H9 (cell line): Measurements from ENCODE around the gene DHRS4L2. TPM values are rescaled to one million over a fixed set of nuclear protein-coding genes. Genes with fewer than 3 reads are reported as not detected.
"Not testable (repeated sequence)": the region's sequence is repeated elsewhere in the genome, so short reads cannot be mapped to it uniquely, and the experiment has no call there.

ENCODE experiments used
- DNase-seq: peaks from one replicate; pipeline ENCODE4 v3.0.0-alpha.2; 2017
- H2AFZ ChIP-seq: one replicate; pipeline ENCODE4 v1.6.1; 2013; ENCODE audit warnings: mild to moderate bottlenecking, low read length, control low read depth, moderate library complexity
- H2AK5ac ChIP-seq: 2 replicates; pipeline ENCODE4 v1.6.1; 2013; ENCODE audit warnings: low read length, control low read depth, mixed read lengths; ENCODE audit not compliant: insufficient read length
- H2BK120ac ChIP-seq: one replicate; pipeline ENCODE4 v1.6.1; 2013; ENCODE audit warnings: low read depth, mild to moderate bottlenecking, low read length, control low read depth, inconsistent platforms; ENCODE audit not compliant: poor library complexity, severe bottlenecking
- H2BK12ac ChIP-seq: 2 replicates; pipeline ENCODE4 v1.6.1; 2013; ENCODE audit warnings: low read length, control low read depth, mixed read lengths, low read depth; ENCODE audit not compliant: insufficient read length
- H2BK15ac ChIP-seq: 2 replicates; pipeline ENCODE4 v1.6.1; 2013; ENCODE audit warnings: low read depth, low read length, control low read depth
- H2BK20ac ChIP-seq: one replicate; pipeline ENCODE4 v1.6.1; 2013; ENCODE audit warnings: low read depth, mild to moderate bottlenecking, low read length, control low read depth, inconsistent platforms; ENCODE audit not compliant: poor library complexity, severe bottlenecking
- H2BK5ac ChIP-seq: 2 replicates; pipeline ENCODE4 v1.6.1; 2013; ENCODE audit warnings: low read length, control low read depth, mixed read lengths; ENCODE audit not compliant: insufficient read length
- H3K14ac ChIP-seq: 2 replicates; pipeline ENCODE4 v1.6.1; 2013; ENCODE audit warnings: low read length, control low read depth; ENCODE audit not compliant: insufficient read depth
- H3K18ac ChIP-seq: 2 replicates; pipeline ENCODE4 v1.6.1; 2013; ENCODE audit warnings: low read depth, mild to moderate bottlenecking, mixed read lengths, low read length, control low read depth; ENCODE audit not compliant: insufficient read length
- H3K23ac ChIP-seq: 2 replicates; pipeline ENCODE4 v1.6.1; 2013; ENCODE audit warnings: low read length, control low read depth, mixed read lengths, low read depth; ENCODE audit not compliant: insufficient read length
- H3K23me2 ChIP-seq: 2 replicates; pipeline ENCODE4 v1.6.1; 2013; ENCODE audit warnings: low read depth, mild to moderate bottlenecking, mixed read lengths, low read length, control low read depth; ENCODE audit not compliant: insufficient read length, poor library complexity, severe bottlenecking
- H3K27ac ChIP-seq: 2 replicates; pipeline ENCODE4 v1.5.1; 2013; ENCODE audit warnings: low read length, control low read depth, mixed read lengths, low read depth; ENCODE audit not compliant: insufficient read length
- H3K27me3 ChIP-seq: 2 replicates; pipeline ENCODE4 v1.6.1; 2013; ENCODE audit warnings: low read length, control low read depth, inconsistent platforms; ENCODE audit not compliant: insufficient read depth
- H3K4ac ChIP-seq: 2 replicates; pipeline ENCODE4 v1.6.1; 2013; ENCODE audit warnings: low read depth, mild to moderate bottlenecking, control low read depth, inconsistent platforms, low read length, moderate library complexity
- H3K4me1 ChIP-seq: 2 replicates; pipeline ENCODE4 v1.6.1; 2013; ENCODE audit warnings: low read length, control low read depth, inconsistent platforms; ENCODE audit not compliant: insufficient read depth
- H3K4me2 ChIP-seq: 2 replicates; pipeline ENCODE4 v1.6.1; 2013; ENCODE audit warnings: low read length, control low read depth, mixed read lengths; ENCODE audit not compliant: insufficient read length, insufficient read depth
- H3K56ac ChIP-seq: 2 replicates; pipeline ENCODE4 v1.6.1; 2013; ENCODE audit warnings: low read depth, mild to moderate bottlenecking, mixed read lengths, low read length, control low read depth; ENCODE audit not compliant: insufficient read length
- H3K79me1 ChIP-seq: 2 replicates; pipeline ENCODE4 v1.6.1; 2013; ENCODE audit warnings: low read depth, mild to moderate bottlenecking, moderate library complexity, low read length, control low read depth, inconsistent platforms; ENCODE audit not compliant: insufficient read depth, poor library complexity, severe bottlenecking
- H3K79me2 ChIP-seq: 2 replicates; pipeline ENCODE4 v1.6.1; 2013; ENCODE audit warnings: low read length, control low read depth, inconsistent platforms; ENCODE audit not compliant: insufficient read depth
- H3K9ac ChIP-seq: 2 replicates; pipeline ENCODE4 v1.6.1; 2013; ENCODE audit warnings: low read length, control low read depth, mixed read lengths; ENCODE audit not compliant: insufficient read length; ENCODE audit errors: extremely low read depth
- H3K9me3 ChIP-seq: one replicate; pipeline ENCODE4 v1.6.1; 2013; ENCODE audit warnings: low read depth, low read length, inconsistent platforms; ENCODE audit not compliant: control insufficient read depth
- H3T11ph ChIP-seq: one replicate; pipeline ENCODE4 v1.6.1; 2013; ENCODE audit warnings: mild to moderate bottlenecking, low read length, control low read depth, inconsistent platforms
- H4K20me1 ChIP-seq: one replicate; pipeline ENCODE4 v1.6.1; 2013; ENCODE audit not compliant: control insufficient read depth, insufficient read length, insufficient read depth
- H4K5ac ChIP-seq: 2 replicates; pipeline ENCODE4 v1.6.1; 2013; ENCODE audit warnings: low read depth, mild to moderate bottlenecking, mixed read lengths, low read length, control low read depth; ENCODE audit not compliant: insufficient read length
- H4K8ac ChIP-seq: replicated peaks from 2 replicates; pipeline ENCODE4 v1.6.1; 2013; ENCODE audit warnings: low read length, control low read depth, mixed read lengths, low read depth; ENCODE audit not compliant: insufficient read length
- H4K91ac ChIP-seq: 2 replicates; pipeline ENCODE4 v1.6.1; 2013; ENCODE audit warnings: low read depth, mild to moderate bottlenecking, moderate library complexity, mixed read lengths, low read length, control low read depth; ENCODE audit not compliant: insufficient read length
- H3K27ac Mint-ChIP-seq, 3 experiments: 2 replicates in 2 of 3; 3 replicates in 1 of 3; pipeline ENCODE4 v1.8.0; 2020 to 2021; ENCODE audit warnings: mixed read lengths in 3 of 3, mild to moderate bottlenecking in 1 of 3, moderate library complexity in 1 of 3
- H3K27me3 Mint-ChIP-seq: 2 replicates; pipeline ENCODE4 v1.8.0; 2021; ENCODE audit warnings: low read depth, mild to moderate bottlenecking, moderate library complexity, mixed read lengths
- H3K36me3 Mint-ChIP-seq, 3 experiments: 2 replicates in 2 of 3; 3 replicates in 1 of 3; pipeline ENCODE4 v1.8.0; 2020 to 2021; ENCODE audit warnings: low read depth in 3 of 3, mixed read lengths in 3 of 3; ENCODE audit not compliant: insufficient read depth in 1 of 3
- H3K4me1 Mint-ChIP-seq, 2 experiments: 2 replicates each; pipeline ENCODE4 v1.8.0; 2020; ENCODE audit warnings: mixed read lengths in 2 of 2
- H3K4me3 Mint-ChIP-seq, 2 experiments: 2 replicates in 1 of 2; 3 replicates in 1 of 2; pipeline ENCODE4 v1.8.0; 2020 to 2021; ENCODE audit warnings: mild to moderate bottlenecking in 2 of 2, mixed read lengths in 2 of 2, moderate library complexity in 1 of 2
- H3K9me3 Mint-ChIP-seq, 2 experiments: 2 replicates in 1 of 2; 3 replicates in 1 of 2; pipeline ENCODE4 v1.8.0; 2020; ENCODE audit warnings: mild to moderate bottlenecking in 2 of 2, mixed read lengths in 2 of 2, moderate library complexity in 1 of 2
- CTCF ChIP-seq: fragments of 200-600 bp; sonication (generic); conservative IDR thresholded peaks from 3 replicates; pipeline ENCODE4 v1.8.0; 2021; ENCODE audit warnings: antibody characterized with exemption, mild to moderate bottlenecking
- WGBS: extraction: QIAGEN DNeasy Blood & Tissue Kit; methylation state at CpG from one replicate; pipeline ENCODE4 v1.1.7; 2013; ENCODE audit warnings: missing lambda C conversion rate, low lambda C conversion rate, mixed read lengths; ENCODE audit not compliant: insufficient read length; ENCODE audit errors: extremely low coverage; 5-methylcytosine and 5-hydroxymethylcytosine counted together
- total RNA-seq: library from RNA; stranded (reverse); gene quantifications from 2 replicates; pipeline ENCODE4 v1.2.1, GENCODE V29; 2021

DHRS4L2 gene
- total RNA-seq, 1 experiment from 2014 or later, result 10.2 TPM

GRCh38 chr14:23953464-23954278, 35.1 kb upstream of the DHRS4L2 start, which contains the start of gene DHRS4:
Gene DHRS4 (plus strand): TSS chr14:23953770. CDS start chr14:23953789, 19 bp downstream.
- Histone ChIP-seq H2BK5ac (no peak within 1 kb of the TSS), H3K18ac (no peak within 1 kb of the TSS), H3K27me3 (no peaks in the 10 kb centered on the region), H2BK20ac (no peak within 1 kb of the TSS), H4K20me1 (no peaks in the 10 kb centered on the region), H3K23me2 (peaks cover 4% of the 10 kb centered on the region), H3K4ac (no peak within 1 kb of the TSS), H3K9ac (peak within 1 kb of the TSS; percentile 44), H4K91ac (no peak within 1 kb of the TSS), H3K56ac (no peak within 1 kb of the TSS), H3K4me1 (no peaks in the 10 kb centered on the region), H3K4me2 (peak within 1 kb of the TSS; percentile 26), H2BK12ac (no peak within 1 kb of the TSS), H2AFZ (no peak within 1 kb of the TSS), H3K23ac (no peak within 1 kb of the TSS), H2AK5ac (no peak within 1 kb of the TSS), H3K79me2 (no peaks in the 10 kb centered on the region), H2BK120ac (no peak within 1 kb of the TSS), H3K9me3 (no peaks in the 10 kb centered on the region), H3K27ac (no peak within 1 kb of the TSS), H3K14ac (peak within 1 kb of the TSS; percentile 25; the same call in 1 of the 2 replicates), H3T11ph (no peak within 1 kb of the TSS), H2BK15ac (no peak within 1 kb of the TSS), H4K8ac (no peak within 1 kb of the TSS), H4K5ac (no peak within 1 kb of the TSS), H3K79me1 (no peaks in the 10 kb centered on the region)
- Mint-ChIP-seq H3K27ac (peak within 1 kb of the TSS; percentile 93 to 98 (median 97)), H3K36me3 (peaks cover 0 to 3% (median 2%) of the 10 kb centered on the region in 3 experiments; a peak in 4 of 7 replicates), H3K9me3 (peaks cover 5 to 7% of the 10 kb centered on the region in 2 experiments), H3K4me3 (peak within 1 kb of the TSS; percentile 98 to 99), H3K4me1 (peaks cover 23 to 25% of the 10 kb centered on the region in 2 experiments), H3K27me3 (no peaks in the 10 kb centered on the region)
- WGBS, result no CpG with 5 or more reads among the region's 44 CpGs
- DNase-seq, result peak; percentile 88
- peak; percentile 94 for TF ChIP-seq CTCF

- H2AFZ ChIP-seq, H2BK5ac ChIP-seq, H3K4me1 ChIP-seq, H3K79me2 ChIP-seq, H3K27me3 Mint-ChIP-seq, H3K18ac ChIP-seq, H2BK20ac ChIP-seq, H3K79me1 ChIP-seq, H3K27me3 ChIP-seq, H2BK120ac ChIP-seq, H3K9me3 ChIP-seq, H2AK5ac ChIP-seq, H3T11ph ChIP-seq, H3K23me2 ChIP-seq, H3K36me3 Mint-ChIP-seq, H3K56ac ChIP-seq, DNase-seq, H3K4ac ChIP-seq, H4K91ac ChIP-seq, H4K20me1 ChIP-seq, H4K8ac ChIP-seq, H3K27ac ChIP-seq, H3K9me3 Mint-ChIP-seq, H2BK15ac ChIP-seq, H2BK12ac ChIP-seq, H3K9ac ChIP-seq, H3K14ac ChIP-seq, H4K5ac ChIP-seq, H3K23ac ChIP-seq: not testable (repeated sequence)
- peaks cover 23 to 25% of the 10 kb centered on the region in 2 experiments for H3K4me1 Mint-ChIP-seq
- no CpG with 5 or more reads among the region's 6 CpGs for WGBS
- H3K4me2 ChIP-seq, result peak overlapping the region; percentile 26
- peak overlapping the region; percentile 98 to 99 for H3K4me3 Mint-ChIP-seq
- H3K27ac Mint-ChIP-seq, result peak overlapping the region in 2 of 3 experiments; percentile 97 to 98; a peak in 4 of 7 replicates
Observed at GRCh38 chr14:23954279-23954614, 34.5 kb upstream of the DHRS4L2 start.
